Duodenal mucosa (tissue), 2 donors: ENCODE measurements around the gene ENTR1.

Experiments used
- H3K27ac ChIP-seq: one replicate; pipeline ENCODE4 v1.7.0; 2013; ENCODE audit warnings: low read depth, low read length
- H3K27me3 ChIP-seq, 2 donors: one replicate each; pipeline ENCODE4 v1.7.0; 2013; ENCODE audit warnings: low read length in 2 of 2, control low read depth in 1 of 2; ENCODE audit not compliant: insufficient read depth in 2 of 2, control insufficient read depth in 1 of 2
- H3K36me3 ChIP-seq, 2 donors: one replicate each; pipeline ENCODE4 v1.7.0; 2013; ENCODE audit warnings: low read length in 2 of 2, control low read depth in 1 of 2; ENCODE audit not compliant: insufficient read depth in 2 of 2, control insufficient read depth in 1 of 2
- H3K4me1 ChIP-seq, 2 donors: one replicate each; pipeline ENCODE4 v1.7.0; 2013; ENCODE audit warnings: low read length in 2 of 2, control low read depth in 1 of 2; ENCODE audit not compliant: insufficient read depth in 2 of 2, control insufficient read depth in 1 of 2
- H3K4me3 ChIP-seq, 2 donors: one replicate each; pipeline ENCODE4 v1.7.0; 2013; ENCODE audit warnings: low read length in 2 of 2, low read depth in 1 of 2
- H3K9ac ChIP-seq, 2 donors: one replicate each; pipeline ENCODE4 v1.7.0; 2013; ENCODE audit warnings: low read length in 2 of 2, low read depth in 1 of 2
- H3K9me3 ChIP-seq, 2 donors: one replicate each; pipeline ENCODE4 v1.7.0; 2013; ENCODE audit warnings: low read length in 2 of 2, control low read depth in 1 of 2; ENCODE audit not compliant: control insufficient read depth in 1 of 2

Gene ENTR1

GRCh38 chr9:136398286-136398685 lies 12.1 kb downstream of the ENTR1 start:
- peaks cover 19 to 42% of the 10 kb centered on the region in 2 donors for H3K36me3 ChIP-seq
- H3K9ac ChIP-seq = no peak overlapping the region
- no peaks in the 10 kb centered on the region for H3K27me3 ChIP-seq
- no peak overlapping the region for H3K27ac ChIP-seq
- no peaks in the 10 kb centered on the region for H3K9me3 ChIP-seq
- no peak overlapping the region for H3K4me3 ChIP-seq
- peaks cover 18 to 21% of the 10 kb centered on the region in 2 donors for H3K4me1 ChIP-seq

- peaks cover 18 to 21% of the 10 kb centered on the region in 2 donors for H3K4me1 ChIP-seq
- no peak overlapping the region for H3K27ac ChIP-seq
- H3K9me3 ChIP-seq = no peaks in the 10 kb centered on the region
- no peak overlapping the region for H3K4me3 ChIP-seq
- peaks cover 24 to 48% of the 10 kb centered on the region in 2 donors for H3K36me3 ChIP-seq
- no peak overlapping the region for H3K9ac ChIP-seq
- H3K27me3 ChIP-seq = no peaks in the 10 kb centered on the region
Measured at GRCh38 chr9:136397643-136398042, 12.8 kb downstream of the ENTR1 start.

DNA sequence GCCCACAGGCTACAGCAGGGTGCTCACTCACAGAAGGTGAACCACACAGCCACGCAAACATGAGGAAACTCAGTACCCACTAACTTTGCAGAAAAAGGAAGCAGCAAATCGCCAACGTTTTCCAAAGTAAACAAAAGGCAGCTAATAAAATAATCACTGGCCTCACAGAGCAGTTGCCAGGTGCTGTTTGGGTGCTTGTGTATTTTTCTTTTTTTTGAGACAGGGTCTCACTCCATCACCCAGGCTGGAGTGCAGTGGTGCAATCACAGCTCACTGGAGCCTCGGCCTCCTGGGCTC lies 14.2 kb downstream of the ENTR1 start:
- no peak overlapping the region for H3K27ac ChIP-seq
- no peak overlapping the region for H3K9ac ChIP-seq
- no peaks in the 10 kb centered on the region for H3K27me3 ChIP-seq
- H3K36me3 ChIP-seq = peaks cover 33 to 62% of the 10 kb centered on the region in 2 donors
- H3K9me3 ChIP-seq = no peaks in the 10 kb centered on the region
- peaks cover 18 to 21% of the 10 kb centered on the region in 2 donors for H3K4me1 ChIP-seq
- no peak overlapping the region for H3K4me3 ChIP-seq

- no peaks in the 10 kb centered on the region for H3K27me3 ChIP-seq
- no peak overlapping the region for H3K9ac ChIP-seq
- H3K4me1 ChIP-seq = peaks cover 18 to 19% of the 10 kb centered on the region in 2 donors
- H3K27ac ChIP-seq = no peak overlapping the region
- no peak overlapping the region for H3K4me3 ChIP-seq
- H3K9me3 ChIP-seq = no peaks in the 10 kb centered on the region
- peaks cover 33 to 63% of the 10 kb centered on the region in 2 donors for H3K36me3 ChIP-seq
Measured at GRCh38 chr9:136395345-136396218, 14.8 kb downstream of the ENTR1 start.

- H3K9me3 ChIP-seq = no peaks in the 10 kb centered on the region
- H3K27ac ChIP-seq = no peak overlapping the region
- H3K4me3 ChIP-seq = no peak overlapping the region
- peaks cover 13 to 14% of the 10 kb centered on the region in 2 donors for H3K4me1 ChIP-seq
- H3K36me3 ChIP-seq = peaks cover 34 to 64% of the 10 kb centered on the region in 2 donors
- no peak overlapping the region for H3K9ac ChIP-seq
- no peaks in the 10 kb centered on the region for H3K27me3 ChIP-seq
Measured at GRCh38 chr9:136395020-136395340, 15.4 kb downstream of the ENTR1 start.

GRCh38 chr9:136394312-136395019 lies 15.9 kb downstream of the ENTR1 start:
- Histone ChIP-seq H3K27me3 (no peaks in the 10 kb centered on the region), H3K4me1 (peaks cover 13% of the 10 kb centered on the region in 2 donors), H3K4me3 (no peak overlapping the region), H3K9ac (no peak overlapping the region), H3K9me3 (no peaks in the 10 kb centered on the region), H3K27ac (no peak overlapping the region), H3K36me3 (peaks cover 39 to 69% of the 10 kb centered on the region in 2 donors)

GRCh38 chr9:136393531-136393930 lies 16.9 kb downstream of the ENTR1 start:
- Histone ChIP-seq H3K27ac (no peak overlapping the region), H3K4me3 (no peak overlapping the region), H3K9ac (no peak overlapping the region), H3K4me1 (peaks cover 4 to 5% of the 10 kb centered on the region in 2 donors), H3K36me3 (peaks cover 39 to 76% of the 10 kb centered on the region in 2 donors), H3K9me3 (no peaks in the 10 kb centered on the region), H3K27me3 (no peaks in the 10 kb centered on the region)

DNA sequence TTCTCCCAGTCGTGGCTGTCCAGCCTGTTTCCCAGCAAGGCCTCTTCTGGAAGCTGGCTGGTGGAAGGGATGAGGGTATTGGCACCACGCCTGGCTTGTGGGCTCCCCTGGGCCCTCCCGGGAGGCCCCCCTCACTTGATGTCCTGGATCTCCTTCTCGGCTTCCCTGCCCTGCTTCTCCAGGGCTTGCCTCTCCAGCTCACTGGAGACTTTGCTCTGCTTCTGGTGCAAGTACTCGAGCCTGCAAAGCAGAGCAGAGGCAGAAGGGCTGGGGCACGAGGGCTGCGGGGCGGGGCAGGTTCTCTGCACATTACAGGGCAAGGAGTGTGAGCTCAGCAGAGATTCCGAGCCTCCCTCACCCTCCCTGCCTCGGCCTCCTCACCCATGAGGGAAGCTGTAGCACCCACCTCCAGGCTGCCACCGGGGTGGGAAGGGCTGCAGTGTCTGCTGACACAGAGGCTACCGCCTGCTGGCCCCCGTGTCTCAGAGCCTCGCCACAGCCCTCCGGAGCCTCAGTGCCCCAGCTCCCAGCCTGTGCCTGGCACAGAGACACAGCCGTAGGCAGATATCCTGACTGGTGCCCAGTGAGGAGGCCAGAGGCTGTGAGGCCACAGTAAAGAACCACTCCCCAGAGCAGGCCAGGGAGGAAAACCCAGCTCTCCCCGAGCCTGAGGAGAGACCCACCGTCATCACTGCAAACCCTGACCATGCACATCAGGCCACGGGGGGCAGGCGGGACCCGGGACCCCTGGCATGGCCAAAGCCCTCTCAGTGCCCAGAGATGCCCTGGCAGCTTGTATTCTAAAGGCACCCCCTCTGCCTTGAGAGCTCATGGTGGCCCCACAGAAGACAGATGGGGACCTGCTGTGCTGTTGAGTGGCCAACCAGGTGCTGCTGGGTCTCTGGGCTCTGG lies 17.6 kb downstream of the ENTR1 start:
- no peak overlapping the region for H3K27ac ChIP-seq
- H3K27me3 ChIP-seq = no peaks in the 10 kb centered on the region
- H3K4me1 ChIP-seq = peaks cover 3 to 5% of the 10 kb centered on the region in 2 donors
- no peak overlapping the region for H3K9ac ChIP-seq
- H3K9me3 ChIP-seq = no peaks in the 10 kb centered on the region
- H3K4me3 ChIP-seq = no peak overlapping the region
- H3K36me3 ChIP-seq = peaks cover 41 to 79% of the 10 kb centered on the region in 2 donors

GRCh38 chr9:136391737-136392537 lies 18.5 kb downstream of the ENTR1 start:
- Histone ChIP-seq H3K4me3 (no peak overlapping the region), H3K9ac (no peak overlapping the region), H3K9me3 (no peaks in the 10 kb centered on the region), H3K27ac (no peak overlapping the region), H3K4me1 (peaks cover 3 to 5% of the 10 kb centered on the region in 2 donors), H3K36me3 (peaks cover 50 to 84% of the 10 kb centered on the region in 2 donors), H3K27me3 (no peaks in the 10 kb centered on the region)
